DMS 273 (cell line): ENCODE measurements around the gene FAM174C.

ENCODE experiments used
- DNase-seq: peaks from one replicate; lab custom pipeline; 2025; ENCODE audit not compliant: unreplicated experiment; lab: John Stamatoyannopoulos, UW

FAM174C gene

GRCh38 chr19:1260749-1261537, 14.4 kb upstream of the FAM174C start:
- peak; percentile 99 for DNase-seq

- DNase-seq = no peak
These were observed 13.9 kb upstream of the FAM174C start for GRCh38 chr19:1261538-1261797.

GRCh38 chr19:1261798-1262622, 13.3 kb upstream of the FAM174C start:
- DNase-seq = peak; percentile 71

- no peak for DNase-seq
These were observed 12.7 kb upstream of the FAM174C start for GRCh38 chr19:1262623-1263123.

GRCh38 chr19:1263188-1263587, 12.1 kb upstream of the FAM174C start:
- DNase-seq = no peak

- DNase-seq = peak; percentile 60
These were observed 10.3 kb upstream of the FAM174C start for GRCh38 chr19:1264801-1265614.

GRCh38 chr19:1265615-1266128, 9.7 kb upstream of the FAM174C start:
- peak; percentile 64 for DNase-seq

- DNase-seq = peak; percentile 93
These were observed 9.0 kb upstream of the FAM174C start for GRCh38 chr19:1266129-1266915.

- DNase-seq = peak; percentile 82
These were observed 8.3 kb upstream of the FAM174C start for GRCh38 chr19:1266916-1267476.

GRCh38 chr19:1267477-1268225, 7.7 kb upstream of the FAM174C start:
- DNase-seq = peak; percentile 59

GRCh38 chr19:1268226-1269064, 6.9 kb upstream of the FAM174C start:
- DNase-seq = no peak

- DNase-seq = peak; percentile 99
These were observed 6.3 kb upstream of the FAM174C start, which contains the start of gene CIRBP for GRCh38 chr19:1269065-1269477. TSS of gene CIRBP (plus strand) at chr19:1269332. CDS start at chr19:1270934, 1,602 bp downstream.

- peak; percentile 95 for DNase-seq
These were observed 5.7 kb upstream of the FAM174C start for GRCh38 chr19:1269478-1270212.

GRCh38 chr19:1270213-1270853, 5.0 kb upstream of the FAM174C start:
- DNase-seq = peak; percentile 68

- DNase-seq = no peak
These were observed 4.3 kb upstream of the FAM174C start for GRCh38 chr19:1270854-1271527.
